Measurements from ENCODE around the gene RBMS3.
"Not testable (repeated sequence)": the region's sequence is repeated elsewhere in the genome, so short reads cannot be mapped to it uniquely, and the experiment has no call there.

Gene RBMS3

GRCh38 chr3:29348316-29348715 is 67.4 kb downstream of the RBMS3 start:
- TF ChIP-seq GATA1 (IDR thresholded peaks at IDR 0.05; ENCODE audit: low read depth, low read length) = no peak
- TF ChIP-seq POLR2A (IDR thresholded peaks at IDR 0.05; ENCODE audit: low read length) = no peak
- DNase-seq = no peak

- no peak for TF ChIP-seq POLR2A (IDR thresholded peaks at IDR 0.05; ENCODE audit: low read length)
Measured at GRCh38 chr3:29349049-29349448, 68.2 kb downstream of the RBMS3 start.

GRCh38 chr3:29353807-29354206 is 72.9 kb downstream of the RBMS3 start:
- no peak for TF ChIP-seq GATA1 (IDR thresholded peaks at IDR 0.05; ENCODE audit: low read depth, low read length)
- TF ChIP-seq POLR2A (IDR thresholded peaks at IDR 0.05; ENCODE audit: low read length) = no peak
- no peak for DNase-seq

More at GRCh38 chr3:29349049-29349448, 68.2 kb downstream of the RBMS3 start:
- no peak for DNase-seq

- DNase-seq = no peak
- TF ChIP-seq GATA1 (IDR thresholded peaks at IDR 0.05; ENCODE audit: low read depth, low read length) (no peak), POLR2A (IDR thresholded peaks at IDR 0.05; ENCODE audit: low read length) (no peak)
Measured at GRCh38 chr3:29354894-29355293, 74.0 kb downstream of the RBMS3 start.

GRCh38 chr3:29356062-29356461 is 75.2 kb downstream of the RBMS3 start:
- DNase-seq = no peak
- TF ChIP-seq GATA1 (IDR thresholded peaks at IDR 0.05; ENCODE audit: low read depth, low read length) = no peak
- no peak for TF ChIP-seq POLR2A (IDR thresholded peaks at IDR 0.05; ENCODE audit: low read length)

GRCh38 chr3:29360289-29360688 is 79.4 kb downstream of the RBMS3 start:
- not testable (repeated sequence) for DNase-seq

GRCh38 chr3:29363110-29363509 is 82.2 kb downstream of the RBMS3 start:
- TF ChIP-seq POLR2A (IDR thresholded peaks at IDR 0.05; ENCODE audit: low read length) = no peak
- no peak for DNase-seq

GRCh38 chr3:29370021-29370420 is 89.2 kb downstream of the RBMS3 start:
- TF ChIP-seq POLR2A (IDR thresholded peaks at IDR 0.05; ENCODE audit: low read length) (no peak), GATA1 (IDR thresholded peaks at IDR 0.05; ENCODE audit: low read depth, low read length) (no peak)
- no peak for DNase-seq

- TF ChIP-seq GATA1 (IDR thresholded peaks at IDR 0.05; ENCODE audit: low read depth, low read length) (no peak), POLR2A (IDR thresholded peaks at IDR 0.05; ENCODE audit: low read length) (no peak)
- no peak for DNase-seq
Measured at GRCh38 chr3:29370476-29371420, 89.9 kb downstream of the RBMS3 start.

- TF ChIP-seq POLR2A (IDR thresholded peaks at IDR 0.05; ENCODE audit: low read length) = no peak
- TF ChIP-seq GATA1 (IDR thresholded peaks at IDR 0.05; ENCODE audit: low read depth, low read length) = no peak
- DNase-seq = no peak
Measured at GRCh38 chr3:29373131-29373680, 92.3 kb downstream of the RBMS3 start.

GRCh38 chr3:29374226-29374625 is 93.4 kb downstream of the RBMS3 start:
- DNase-seq = no peak
- TF ChIP-seq GATA1 (IDR thresholded peaks at IDR 0.05; ENCODE audit: low read depth, low read length) (no peak), POLR2A (IDR thresholded peaks at IDR 0.05; ENCODE audit: low read length) (no peak)

- no peak for DNase-seq
- no peak for TF ChIP-seq POLR2A (IDR thresholded peaks at IDR 0.05; ENCODE audit: low read length)
- no peak for TF ChIP-seq GATA1 (IDR thresholded peaks at IDR 0.05; ENCODE audit: low read depth, low read length)
Measured at GRCh38 chr3:29379097-29379496, 98.2 kb downstream of the RBMS3 start.

- DNase-seq = no peak
- TF ChIP-seq POLR2A (IDR thresholded peaks at IDR 0.05; ENCODE audit: low read length) = no peak
- TF ChIP-seq GATA1 (IDR thresholded peaks at IDR 0.05; ENCODE audit: low read depth, low read length) = no peak
Measured at GRCh38 chr3:29381595-29381994, 100.7 kb downstream of the RBMS3 start.

- DNase-seq = no peak
- no peak for TF ChIP-seq POLR2A (IDR thresholded peaks at IDR 0.05; ENCODE audit: low read length)
- TF ChIP-seq GATA1 (IDR thresholded peaks at IDR 0.05; ENCODE audit: low read depth, low read length) = no peak
Measured at GRCh38 chr3:29382409-29382808, 101.5 kb downstream of the RBMS3 start.

- no peak for DNase-seq
- TF ChIP-seq POLR2A (IDR thresholded peaks at IDR 0.05; ENCODE audit: low read length) (no peak), GATA1 (IDR thresholded peaks at IDR 0.05; ENCODE audit: low read depth, low read length) (no peak)
Measured at GRCh38 chr3:29382845-29383244, 102.0 kb downstream of the RBMS3 start.

All from erythroblast (primary cell).